ENCODE measurements around the gene ZBTB7B. TPM values are rescaled to one million over a fixed set of nuclear protein-coding genes. Genes with fewer than 3 reads are reported as not detected.

Gene ZBTB7B
- total and polyA plus RNA-seq, 9 of the 15 experiments (the other 6 are each of a cell fraction or from before 2014, with no cell fraction given): 0.04 to 46.5 (median 15.2) TPM

DNA sequence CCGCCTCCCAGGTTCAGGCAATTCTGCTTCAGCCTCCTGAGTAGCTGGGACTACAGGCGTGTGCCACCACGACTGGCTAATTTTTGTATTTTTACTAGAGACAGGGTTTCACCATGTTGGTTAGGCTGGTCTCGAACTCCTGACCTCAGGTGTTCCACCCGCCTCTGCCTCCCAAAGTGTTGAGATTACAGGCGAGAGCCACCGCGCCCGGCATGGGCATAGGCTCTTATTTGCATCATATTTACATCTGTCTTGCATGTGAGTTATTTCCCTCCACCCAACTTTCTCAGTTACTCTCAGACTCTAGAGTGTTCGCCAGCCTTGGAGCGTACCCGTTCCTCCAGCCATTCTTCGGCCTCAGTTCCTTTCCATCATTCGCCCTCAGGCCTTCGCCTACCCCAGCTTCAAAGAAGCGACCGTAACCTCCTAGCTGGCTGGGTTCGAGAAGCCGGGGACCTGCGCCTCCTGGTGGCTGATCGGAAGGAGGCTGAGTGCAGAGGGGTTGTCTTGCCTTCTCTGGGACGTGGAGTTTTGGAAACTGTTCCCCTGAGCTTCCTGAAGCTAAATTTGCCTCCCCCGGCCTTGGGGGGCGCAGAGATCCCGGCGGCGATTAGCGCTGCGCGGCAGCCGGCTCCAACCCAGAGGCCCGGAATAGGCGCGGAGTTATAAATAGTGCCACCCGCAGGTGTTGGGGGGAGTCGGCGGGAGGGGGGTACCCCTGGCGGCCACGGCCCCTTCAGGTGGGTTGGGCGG, 3.6 kb upstream of the ZBTB7B start (continued):
- TF ChIP-seq, protein P1, sequence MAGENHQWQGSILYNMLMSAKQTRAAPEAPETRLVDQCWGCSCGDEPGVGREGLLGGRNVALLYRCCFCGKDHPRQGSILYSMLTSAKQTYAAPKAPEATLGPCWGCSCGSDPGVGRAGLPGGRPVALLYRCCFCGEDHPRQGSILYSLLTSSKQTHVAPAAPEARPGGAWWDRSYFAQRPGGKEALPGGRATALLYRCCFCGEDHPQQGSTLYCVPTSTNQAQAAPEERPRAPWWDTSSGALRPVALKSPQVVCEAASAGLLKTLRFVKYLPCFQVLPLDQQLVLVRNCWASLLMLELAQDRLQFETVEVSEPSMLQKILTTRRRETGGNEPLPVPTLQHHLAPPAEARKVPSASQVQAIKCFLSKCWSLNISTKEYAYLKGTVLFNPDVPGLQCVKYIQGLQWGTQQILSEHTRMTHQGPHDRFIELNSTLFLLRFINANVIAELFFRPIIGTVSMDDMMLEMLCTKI (IDR thresholded peaks at IDR 0.05; ENCODE audit: partially characterized antibody): no peak
- TF ChIP-seq ZFP1 (CRISPR knock-in tag; IDR thresholded peaks at IDR 0.05) (no peak), GABPA (tag; conservative IDR thresholded peaks at IDR 0.05; ENCODE audit: low read depth) (no peak; the same call in 1 of the 2 replicates), ZNF589 (CRISPR knock-in tag; IDR thresholded peaks at IDR 0.05; ENCODE audit: low read depth) (no peak), CEBPG (CRISPR knock-in tag; IDR thresholded peaks at IDR 0.05) (no peak), CEBPG (tag; conservative IDR thresholded peaks at IDR 0.05 in 1 of 2, IDR thresholded peaks at IDR 0.05 in 1 of 2) (no peak), TCF3 (CRISPR knock-in tag; IDR thresholded peaks at IDR 0.05) (no peak), ZNF785 (CRISPR knock-in tag; IDR thresholded peaks at IDR 0.05) (no peak), BRD4 (IDR thresholded peaks at IDR 0.05) (0 out of 2 replicates have a peak, but pooled peaks have one; percentile 2), RB1 (IDR thresholded peaks at IDR 0.05; ENCODE audit: low read depth) (peak; percentile 68), SAFB2 (IDR thresholded peaks at IDR 0.05; ENCODE audit: borderline replicate concordance, low read depth, low read length, severe bottlenecking) (no peak), ZEB2 (IDR thresholded peaks at IDR 0.05) (peak; percentile 9; the same call in 1 of the 2 replicates), YBX1 (IDR thresholded peaks at IDR 0.05) (no peak), ETV6 (IDR thresholded peaks at IDR 0.05; ENCODE audit: borderline replicate concordance in 1 of 2, low read depth in 2 of 2, low read length in 1 of 2) (no peak), ETV6 (CRISPR knock-in tag; IDR thresholded peaks at IDR 0.05; ENCODE audit: borderline replicate concordance) (no peak), PTTG1 (tag; IDR thresholded peaks at IDR 0.05; ENCODE audit: low read depth) (no peak), ZNF232 (CRISPR knock-in tag; IDR thresholded peaks at IDR 0.05) (no peak), U2AF2 (optimal IDR thresholded peaks at IDR 0.05; ENCODE audit: low read depth, low read length) (no peak), TAF1 (IDR thresholded peaks at IDR 0.05; ENCODE audit: control insufficient read depth, extremely low read depth, insufficient read depth, low read length, severe bottlenecking) (peak; percentile 35), ZBTB11 (CRISPR knock-in tag; IDR thresholded peaks at IDR 0.05) (peak in 1 of 3 experiments; percentile 41; a peak in 1 of 6 replicates), RCOR1 (IDR thresholded peaks at IDR 0.05; ENCODE audit: borderline replicate concordance in 1 of 2, low read depth in 2 of 2, low read length in 2 of 2) (peak; percentile 9 to 69; a peak in 2 of 4 replicates)

Measured in K562 (cell line).